HCT116 (cell line): Measurements from ENCODE around the gene ADAMTS6. TPM values are rescaled to one million over a fixed set of nuclear protein-coding genes. Genes with fewer than 3 reads are reported as not detected.

Experiments used
- ATAC-seq: fragments of 200-7000 bp; cut with Tn5 transposase; 2 replicates; pipeline ENCODE4 v1.9.1; 2020; ENCODE audit warnings: mild to moderate bottlenecking, moderate library complexity
- BruUV-seq: library from RNA; stranded (reverse); fragments of 400-500 nt; replicated peaks from 2 replicates; lab custom pipeline; 2021; lab: Mats Ljungman, UMichigan
- CTCF ChIA-PET: fragments of 300-600 bp; sonication (Branson Sonifier 250); formaldehyde crosslinking; loops from one replicate; lab custom pipeline; 2021; ENCODE audit warnings: antibody characterized with exemption; lab: Charles Lee
- POLR2A ChIA-PET: fragments of 300-600, 350-600 bp; sonication (Branson Sonifier 250); formaldehyde crosslinking; loops from one replicate; lab custom pipeline; 2021; ENCODE audit warnings: antibody characterized with exemption; lab: Charles Lee
- RAD21 ChIA-PET, 2 experiments: fragments of 300-600 bp; sonication (Branson Sonifier 250); formaldehyde crosslinking; loops; one replicate each; lab custom pipeline; 2023; ENCODE audit warnings: low total read pairs in 2 of 2; ENCODE audit not compliant: uncharacterized antibody in 2 of 2, unreplicated experiment in 2 of 2, low non-redundant PET in 1 of 2; lab: Charles Lee
- DNase-seq: peaks from one replicate; pipeline ENCODE4 v3.0.0-alpha.2; 2010; ENCODE audit warnings: low read depth, low spot score
- H2AFZ ChIP-seq: fragments of 200-600 bp; shearing (Covaris generic), sonication (generic); 2 replicates; pipeline ENCODE4 v1.6.1; 2017; ENCODE audit warnings: low read depth, mixed run types, mixed read lengths, antibody characterized with exemption, low read length; ENCODE audit not compliant: poor library complexity, severe bottlenecking
- H3K27ac ChIP-seq: 2 replicates; pipeline ENCODE4 v1.5.1; 2012; ENCODE audit warnings: low read depth, low read length
- H3K27me3 ChIP-seq: fragments of 200-600 bp; sonication (generic); 2 replicates; pipeline ENCODE4 v1.6.1; 2016; ENCODE audit warnings: mixed run types, low read length, mixed read lengths; ENCODE audit not compliant: insufficient read depth
- H3K36me3 ChIP-seq, 2 experiments: fragments of 200-500 bp in 1 of 2; fragments of 200-600 bp in 1 of 2; sonication (Bioruptor generic) in 1 of 2; sonication (generic) in 1 of 2; 2 replicates each; pipeline versions ENCODE4 v1.5.1 to v1.6.1; 2014 to 2016; ENCODE audit warnings: low read length in 2 of 2, inconsistent platforms in 1 of 2, mixed read lengths in 1 of 2, mixed run types in 1 of 2; ENCODE audit not compliant: insufficient read depth in 2 of 2, control insufficient read depth in 1 of 2
- H3K4me1 ChIP-seq, 2 experiments: fragments of 200-600 bp in 1 of 2; sonication (generic) in 1 of 2; 2 replicates each; pipeline versions ENCODE4 v1.5.1 to v1.6.1; 2012 to 2017; ENCODE audit warnings: low read length in 2 of 2, inconsistent platforms in 1 of 2, mild to moderate bottlenecking in 1 of 2, mixed read lengths in 1 of 2, mixed run types in 1 of 2, moderate library complexity in 1 of 2; ENCODE audit not compliant: insufficient read depth in 2 of 2, control insufficient read depth in 1 of 2
- H3K4me2 ChIP-seq: fragments of 200-600 bp; sonication (generic); 2 replicates; pipeline ENCODE4 v1.6.1; 2017; ENCODE audit warnings: mixed run types, low read length, mixed read lengths
- H3K4me3 ChIP-seq, 2 experiments: fragments of 200-600 bp in 1 of 2; sonication (generic) in 1 of 2; replicated peaks in 1 of 2; 2 replicates each; pipeline ENCODE4 v1.5.1; 2011 to 2016; ENCODE audit warnings: low read length in 2 of 2, control low read depth in 1 of 2, low read depth in 1 of 2, mild to moderate bottlenecking in 1 of 2, mixed read lengths in 1 of 2, mixed run types in 1 of 2
- H3K79me2 ChIP-seq: fragments of 200-600 bp; sonication (generic); 2 replicates; pipeline ENCODE4 v1.6.1; 2017; ENCODE audit warnings: mild to moderate bottlenecking, mixed run types, low read length, moderate library complexity, mixed read lengths; ENCODE audit not compliant: insufficient read depth
- H3K9ac ChIP-seq: fragments of 200-600 bp; sonication (generic); 2 replicates; pipeline ENCODE4 v1.6.1; 2016; ENCODE audit warnings: low read length, mixed read lengths
- H3K9me2 ChIP-seq: fragments of 200-600 bp; sonication (generic), shearing (Covaris generic); 2 replicates; pipeline ENCODE4 v1.6.1; 2017; ENCODE audit warnings: mixed run types, mild to moderate bottlenecking, moderate library complexity; ENCODE audit not compliant: insufficient read depth
- H3K9me3 ChIP-seq, 2 experiments: fragments of 200-500 bp in 1 of 2; fragments of 200-600 bp in 1 of 2; sonication (Bioruptor generic) in 1 of 2; sonication (generic) in 1 of 2; 2 replicates each; pipeline ENCODE4 v1.6.1; 2014 to 2017; ENCODE audit warnings: low read length in 2 of 2, mixed read lengths in 2 of 2, inconsistent platforms in 1 of 2, low read depth in 1 of 2, mild to moderate bottlenecking in 1 of 2, mixed run types in 1 of 2, moderate library complexity in 1 of 2; ENCODE audit not compliant: control insufficient read depth in 1 of 2, insufficient read depth in 1 of 2
- H4K20me1 ChIP-seq: fragments of 200-600 bp; sonication (generic), shearing (Covaris generic); 2 replicates; pipeline ENCODE4 v1.6.1; 2017; ENCODE audit warnings: mixed run types, mild to moderate bottlenecking, moderate library complexity; ENCODE audit not compliant: insufficient read depth
- CBX3 ChIP-seq: IDR thresholded peaks from 2 replicates; pipeline ENCODE4 v1.6.1; 2012; ENCODE audit warnings: low read depth
- CEBPB ChIP-seq: IDR thresholded peaks from 2 replicates; pipeline ENCODE4 v1.6.1; 2012; ENCODE audit warnings: low read depth
- EGR1 ChIP-seq: IDR thresholded peaks from 2 replicates; pipeline ENCODE4 v1.6.1; 2012; ENCODE audit warnings: low read depth
- EZH2 ChIP-seq: fragments of 200-600 bp; sonication (generic); IDR thresholded peaks from 2 replicates; pipeline ENCODE4 v1.6.1; 2017; ENCODE audit warnings: antibody characterized with exemption, mixed run types
- EZH2phosphoT487 ChIP-seq: fragments of 200-600 bp; IDR thresholded peaks from 2 replicates; pipeline ENCODE4 v1.6.1; 2018; ENCODE audit warnings: antibody characterized with exemption, borderline replicate concordance
- FOSL1 ChIP-seq: IDR thresholded peaks from 2 replicates; pipeline ENCODE4 v1.6.1; 2012; ENCODE audit warnings: low read depth
- JUND ChIP-seq: IDR thresholded peaks from 2 replicates; pipeline ENCODE4 v1.6.1; 2012
- POLR2A ChIP-seq: IDR thresholded peaks from 2 replicates; pipeline ENCODE4 v1.7.0; 2011; ENCODE audit warnings: borderline replicate concordance; ENCODE audit not compliant: insufficient read depth, insufficient read length; ENCODE audit errors: extremely low read depth
- POLR2AphosphoS5 ChIP-seq: IDR thresholded peaks from 2 replicates; pipeline ENCODE4 v1.6.1; 2011; ENCODE audit warnings: mild to moderate bottlenecking, low read depth, low read length, moderate library complexity
- RAD21 ChIP-seq: IDR thresholded peaks from 2 replicates; pipeline ENCODE4 v1.6.1; 2012; ENCODE audit warnings: low read depth, mild to moderate bottlenecking
- SIN3A ChIP-seq: IDR thresholded peaks from 2 replicates; pipeline ENCODE4 v1.6.1; 2012; ENCODE audit warnings: low read depth
- SRF ChIP-seq: IDR thresholded peaks from 2 replicates; pipeline ENCODE4 v1.6.1; 2012; ENCODE audit warnings: low read depth
- TCF7L2 ChIP-seq: IDR thresholded peaks from 2 replicates; pipeline ENCODE4 v1.7.0; 2011; ENCODE audit warnings: borderline replicate concordance, inconsistent platforms; ENCODE audit not compliant: insufficient read depth, insufficient read length; ENCODE audit errors: extremely low read depth
- ZNF274 ChIP-seq: fragments of 200-500 bp; sonication (Bioruptor generic); IDR thresholded peaks from 2 replicates; pipeline ENCODE4 v1.6.1; 2014; ENCODE audit warnings: mild to moderate bottlenecking, low read depth, low read length, inconsistent platforms
- intact Hi-C: fragments of 100-400 bp; cut with micrococcal nuclease; formaldehyde crosslinking; loops from 2 replicates; pipeline ENCODE4 v1.10.0; 2022
- total RNA-seq: library from RNA; stranded (reverse); gene quantifications from one replicate; pipeline ENCODE4 v1.2.1, GENCODE V29; 2021; ENCODE audit not compliant: unreplicated experiment
- TF ChIP-seq, protein P1 (sequence below): IDR thresholded peaks from 2 replicates; pipeline ENCODE4 v1.6.1; 2012
- TF ChIP-seq, protein P2 (sequence below): IDR thresholded peaks from 2 replicates; pipeline ENCODE4 v1.6.1; 2011; ENCODE audit warnings: mild to moderate bottlenecking, low read length, moderate library complexity; ENCODE audit not compliant: insufficient replicate concordance; ENCODE audit errors: extremely low read depth
- TF ChIP-seq, protein P3 (sequence below), 3 experiments: fragments of 200-600 bp in 1 of 3; sonication (generic) in 1 of 3; IDR thresholded peaks in 2 of 3; conservative IDR thresholded peaks in 1 of 3; 2 replicates each; pipeline ENCODE4 v1.5.1; 2012 to 2017; ENCODE audit warnings: low read depth in 2 of 3, low read length in 2 of 3, antibody characterized with exemption in 1 of 3, borderline replicate concordance in 1 of 3, control low read depth in 1 of 3, mild to moderate bottlenecking in 1 of 3, mixed read lengths in 1 of 3, mixed run types in 1 of 3, moderate library complexity in 1 of 3; ENCODE audit not compliant: insufficient read depth in 1 of 3
- TF ChIP-seq, protein P4 (sequence below): IDR thresholded peaks from 2 replicates; pipeline ENCODE4 v1.6.1; 2012
- TF ChIP-seq, protein P5 (sequence below): IDR thresholded peaks from 2 replicates; pipeline ENCODE4 v1.6.1; 2012; ENCODE audit warnings: low read depth

ADAMTS6 gene
- total RNA-seq, 1 experiment from 2014 or later: 0.93 TPM

DNA sequence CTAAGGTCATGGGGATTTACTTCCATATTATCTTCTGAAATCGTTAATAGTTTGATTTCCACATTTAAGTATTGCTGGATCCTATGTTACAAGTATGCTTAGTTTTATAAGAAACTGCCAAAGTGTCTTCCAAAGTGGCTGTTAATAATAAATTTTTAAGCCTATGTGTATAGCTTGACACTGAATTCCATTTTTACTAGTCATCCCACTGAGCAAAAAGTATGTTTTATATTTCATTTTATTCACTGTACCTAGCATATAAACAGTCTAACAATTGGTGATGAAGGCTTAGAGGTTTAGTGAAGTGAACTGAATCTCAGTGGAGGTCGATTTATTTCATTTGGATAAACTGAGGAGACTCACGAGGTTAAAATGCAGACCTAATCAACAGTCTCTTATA is 174.6 kb downstream of the ADAMTS6 start (continued):
- TF ChIP-seq EGR1: no peak
- no peak for TF ChIP-seq CBX3
- no peak for TF ChIP-seq ZNF274
- TF ChIP-seq SIN3A: no peak
- TF ChIP-seq POLR2AphosphoS5: no peak

DNA sequence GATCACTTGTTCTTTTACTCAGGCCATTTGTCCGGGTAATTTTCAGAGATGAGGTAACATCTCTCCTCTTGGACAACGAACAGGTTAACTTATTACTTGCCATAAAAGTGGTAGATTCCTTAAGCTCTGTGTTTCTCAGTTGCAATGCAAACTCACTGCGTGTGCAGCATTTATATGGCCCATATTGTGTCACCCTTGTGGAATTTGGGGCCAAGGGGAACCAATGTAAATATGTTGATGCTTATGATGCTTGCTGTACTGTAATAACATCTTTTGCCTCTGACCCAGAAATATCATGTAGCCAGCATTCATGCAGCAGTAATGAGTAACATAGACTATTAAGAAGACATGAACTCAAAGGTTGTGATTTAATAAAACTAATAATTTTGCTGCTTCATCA is 175.8 kb downstream of the ADAMTS6 start:
- TF ChIP-seq POLR2A (no peak), JUND (no peak), POLR2AphosphoS5 (no peak), TCF7L2 (no peak), EZH2phosphoT487 (no peak), SRF (no peak), RAD21 (no peak), EZH2 (no peak), FOSL1 (no peak), EGR1 (no peak), CEBPB (no peak), ZNF274 (no peak)
- TF ChIP-seq, protein P1, sequence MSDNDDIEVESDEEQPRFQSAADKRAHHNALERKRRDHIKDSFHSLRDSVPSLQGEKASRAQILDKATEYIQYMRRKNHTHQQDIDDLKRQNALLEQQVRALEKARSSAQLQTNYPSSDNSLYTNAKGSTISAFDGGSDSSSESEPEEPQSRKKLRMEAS: no peak
- TF ChIP-seq, protein P2, sequence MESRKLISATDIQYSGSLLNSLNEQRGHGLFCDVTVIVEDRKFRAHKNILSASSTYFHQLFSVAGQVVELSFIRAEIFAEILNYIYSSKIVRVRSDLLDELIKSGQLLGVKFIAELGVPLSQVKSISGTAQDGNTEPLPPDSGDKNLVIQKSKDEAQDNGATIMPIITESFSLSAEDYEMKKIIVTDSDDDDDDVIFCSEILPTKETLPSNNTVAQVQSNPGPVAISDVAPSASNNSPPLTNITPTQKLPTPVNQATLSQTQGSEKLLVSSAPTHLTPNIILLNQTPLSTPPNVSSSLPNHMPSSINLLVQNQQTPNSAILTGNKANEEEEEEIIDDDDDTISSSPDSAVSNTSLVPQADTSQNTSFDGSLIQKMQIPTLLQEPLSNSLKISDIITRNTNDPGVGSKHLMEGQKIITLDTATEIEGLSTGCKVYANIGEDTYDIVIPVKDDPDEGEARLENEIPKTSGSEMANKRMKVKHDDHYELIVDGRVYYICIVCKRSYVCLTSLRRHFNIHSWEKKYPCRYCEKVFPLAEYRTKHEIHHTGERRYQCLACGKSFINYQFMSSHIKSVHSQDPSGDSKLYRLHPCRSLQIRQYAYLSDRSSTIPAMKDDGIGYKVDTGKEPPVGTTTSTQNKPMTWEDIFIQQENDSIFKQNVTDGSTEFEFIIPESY: no peak
- TF ChIP-seq, protein P3, sequence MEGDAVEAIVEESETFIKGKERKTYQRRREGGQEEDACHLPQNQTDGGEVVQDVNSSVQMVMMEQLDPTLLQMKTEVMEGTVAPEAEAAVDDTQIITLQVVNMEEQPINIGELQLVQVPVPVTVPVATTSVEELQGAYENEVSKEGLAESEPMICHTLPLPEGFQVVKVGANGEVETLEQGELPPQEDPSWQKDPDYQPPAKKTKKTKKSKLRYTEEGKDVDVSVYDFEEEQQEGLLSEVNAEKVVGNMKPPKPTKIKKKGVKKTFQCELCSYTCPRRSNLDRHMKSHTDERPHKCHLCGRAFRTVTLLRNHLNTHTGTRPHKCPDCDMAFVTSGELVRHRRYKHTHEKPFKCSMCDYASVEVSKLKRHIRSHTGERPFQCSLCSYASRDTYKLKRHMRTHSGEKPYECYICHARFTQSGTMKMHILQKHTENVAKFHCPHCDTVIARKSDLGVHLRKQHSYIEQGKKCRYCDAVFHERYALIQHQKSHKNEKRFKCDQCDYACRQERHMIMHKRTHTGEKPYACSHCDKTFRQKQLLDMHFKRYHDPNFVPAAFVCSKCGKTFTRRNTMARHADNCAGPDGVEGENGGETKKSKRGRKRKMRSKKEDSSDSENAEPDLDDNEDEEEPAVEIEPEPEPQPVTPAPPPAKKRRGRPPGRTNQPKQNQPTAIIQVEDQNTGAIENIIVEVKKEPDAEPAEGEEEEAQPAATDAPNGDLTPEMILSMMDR (IDR thresholded peaks at IDR 0.05 in 2 of 3, conservative IDR thresholded peaks at IDR 0.05 in 1 of 3; ENCODE audit: borderline replicate concordance in 1 of 3, insufficient read depth in 1 of 3, low read depth in 2 of 3, low read length in 2 of 3): no peak
- TF ChIP-seq, protein P4, sequence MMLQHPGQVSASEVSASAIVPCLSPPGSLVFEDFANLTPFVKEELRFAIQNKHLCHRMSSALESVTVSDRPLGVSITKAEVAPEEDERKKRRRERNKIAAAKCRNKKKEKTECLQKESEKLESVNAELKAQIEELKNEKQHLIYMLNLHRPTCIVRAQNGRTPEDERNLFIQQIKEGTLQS: no peak
- TF ChIP-seq, protein P5, sequence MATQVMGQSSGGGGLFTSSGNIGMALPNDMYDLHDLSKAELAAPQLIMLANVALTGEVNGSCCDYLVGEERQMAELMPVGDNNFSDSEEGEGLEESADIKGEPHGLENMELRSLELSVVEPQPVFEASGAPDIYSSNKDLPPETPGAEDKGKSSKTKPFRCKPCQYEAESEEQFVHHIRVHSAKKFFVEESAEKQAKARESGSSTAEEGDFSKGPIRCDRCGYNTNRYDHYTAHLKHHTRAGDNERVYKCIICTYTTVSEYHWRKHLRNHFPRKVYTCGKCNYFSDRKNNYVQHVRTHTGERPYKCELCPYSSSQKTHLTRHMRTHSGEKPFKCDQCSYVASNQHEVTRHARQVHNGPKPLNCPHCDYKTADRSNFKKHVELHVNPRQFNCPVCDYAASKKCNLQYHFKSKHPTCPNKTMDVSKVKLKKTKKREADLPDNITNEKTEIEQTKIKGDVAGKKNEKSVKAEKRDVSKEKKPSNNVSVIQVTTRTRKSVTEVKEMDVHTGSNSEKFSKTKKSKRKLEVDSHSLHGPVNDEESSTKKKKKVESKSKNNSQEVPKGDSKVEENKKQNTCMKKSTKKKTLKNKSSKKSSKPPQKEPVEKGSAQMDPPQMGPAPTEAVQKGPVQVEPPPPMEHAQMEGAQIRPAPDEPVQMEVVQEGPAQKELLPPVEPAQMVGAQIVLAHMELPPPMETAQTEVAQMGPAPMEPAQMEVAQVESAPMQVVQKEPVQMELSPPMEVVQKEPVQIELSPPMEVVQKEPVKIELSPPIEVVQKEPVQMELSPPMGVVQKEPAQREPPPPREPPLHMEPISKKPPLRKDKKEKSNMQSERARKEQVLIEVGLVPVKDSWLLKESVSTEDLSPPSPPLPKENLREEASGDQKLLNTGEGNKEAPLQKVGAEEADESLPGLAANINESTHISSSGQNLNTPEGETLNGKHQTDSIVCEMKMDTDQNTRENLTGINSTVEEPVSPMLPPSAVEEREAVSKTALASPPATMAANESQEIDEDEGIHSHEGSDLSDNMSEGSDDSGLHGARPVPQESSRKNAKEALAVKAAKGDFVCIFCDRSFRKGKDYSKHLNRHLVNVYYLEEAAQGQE: no peak
- Histone ChIP-seq H3K9ac (no peak overlapping the region), H2AFZ (no peak overlapping the region), H3K27me3 (no peaks in the 10 kb centered on the region), H4K20me1 (no peaks in the 10 kb centered on the region), H3K4me3 (no peak overlapping the region), H3K9me2 (no peaks in the 10 kb centered on the region), H3K9me3 (no peaks in the 10 kb centered on the region), H3K79me2 (no peaks in the 10 kb centered on the region), H3K4me1 (no peaks in the 10 kb centered on the region), H3K4me2 (no peak overlapping the region), H3K27ac (no peak overlapping the region), H3K36me3 (no peaks in the 10 kb centered on the region)
- CTCF ChIA-PET: no interaction called here
- DNase-seq (no peak), ATAC-seq (no peak)
- BruUV-seq: no TSS peak
- intact Hi-C loops: no loop called here
- POLR2A ChIA-PET: no interaction called here
- RAD21 ChIA-PET: no interaction called here
